GM20431 (cell line): Measurements from ENCODE around the gene PRKAB2.
"Not testable (repeated sequence)": the region's sequence is repeated elsewhere in the genome, so short reads cannot be mapped to it uniquely, and the experiment has no call there.

Experiments
- in situ Hi-C: fragments of 300-500 bp; cut with MseI, MboI; formaldehyde crosslinking; loops from one replicate; pipeline ENCODE4 v1.15.0; 2020; ENCODE audit warnings: low sequenced_read_pairs; ENCODE audit not compliant: unreplicated experiment

The PRKAB2 gene

GRCh38 chr1:147172168-147173016, at the start of gene PRKAB2:
TSS of gene PRKAB2 (minus strand) at chr1:147172470. CDS start at chr1:147172144, 326 bp downstream.
- in situ Hi-C loops, result no loop called here

GRCh38 chr1:147218606-147219005, 46.3 kb upstream of the PRKAB2 start:
- in situ Hi-C loops, result no loop called here

DNA sequence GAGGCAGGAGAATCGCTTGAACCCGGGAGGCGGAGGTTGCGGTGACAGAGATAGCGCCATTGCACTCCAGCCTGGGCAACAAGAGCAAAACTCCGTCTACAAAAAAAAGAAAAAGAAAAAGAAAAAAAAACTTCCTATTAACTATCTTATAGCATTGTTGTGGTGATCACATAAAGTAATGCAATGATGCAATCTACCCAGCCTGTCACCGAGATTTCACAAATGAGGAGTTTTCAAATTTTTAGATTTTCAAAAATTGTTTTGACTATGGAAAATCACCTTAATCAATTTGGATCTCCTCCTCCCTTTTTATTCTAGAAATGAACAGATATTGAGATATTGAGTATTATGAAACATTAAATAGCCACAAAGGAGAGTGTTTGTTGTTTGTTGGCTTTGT, 44.9 kb upstream of the PRKAB2 start:
- in situ Hi-C loops, result no loop called here

DNA sequence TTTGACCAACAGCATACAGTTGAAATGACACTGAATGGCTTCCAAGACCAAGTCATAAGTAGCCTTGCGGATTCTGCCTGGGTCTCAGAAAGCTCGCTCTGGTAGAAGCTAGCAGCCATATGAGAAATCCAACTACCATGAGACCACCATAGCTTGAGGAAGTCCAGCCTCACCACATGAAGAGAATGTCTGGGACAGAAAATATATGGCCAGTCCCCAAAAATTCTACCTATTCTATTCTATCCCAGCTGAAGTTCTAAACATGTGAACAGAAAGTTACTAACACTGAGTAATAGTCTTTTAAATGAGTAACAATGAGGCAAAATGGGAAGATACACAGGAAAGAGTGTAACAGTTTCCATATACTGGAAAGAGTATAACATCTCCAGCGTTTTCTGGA, 43.9 kb upstream of the PRKAB2 start:
- in situ Hi-C loops, result no loop called here

- in situ Hi-C loops, result no loop called here
Observed at GRCh38 chr1:147215540-147215916, 43.3 kb upstream of the PRKAB2 start.

- in situ Hi-C loops, result no loop called here
Observed at GRCh38 chr1:147214842-147215539, 42.7 kb upstream of the PRKAB2 start.

- in situ Hi-C loops, result no loop called here
Observed at GRCh38 chr1:147214325-147214724, 42.1 kb upstream of the PRKAB2 start.

DNA sequence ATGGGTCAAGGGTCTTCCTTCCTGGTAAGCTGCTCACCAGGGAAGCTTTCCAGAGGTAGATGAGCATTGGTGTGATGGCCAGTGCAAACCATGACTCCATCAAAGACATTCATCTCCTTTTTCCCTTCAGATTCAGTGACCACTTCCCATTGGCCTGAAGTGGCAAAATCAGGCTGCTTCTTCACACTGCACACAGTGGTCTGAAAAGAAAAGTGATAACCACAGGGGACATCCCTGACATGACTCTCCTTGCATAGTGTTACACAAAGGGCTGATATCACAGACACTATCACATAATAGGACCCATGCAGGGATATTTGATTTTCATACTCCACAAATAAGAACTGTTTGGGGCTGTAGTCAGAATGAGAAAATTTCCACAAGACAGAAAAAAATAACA, 41.0 kb upstream of the PRKAB2 start:
- in situ Hi-C loops, result no loop called here

- in situ Hi-C loops, result no loop called here
Observed at GRCh38 chr1:147211577-147211976, 39.3 kb upstream of the PRKAB2 start.

DNA sequence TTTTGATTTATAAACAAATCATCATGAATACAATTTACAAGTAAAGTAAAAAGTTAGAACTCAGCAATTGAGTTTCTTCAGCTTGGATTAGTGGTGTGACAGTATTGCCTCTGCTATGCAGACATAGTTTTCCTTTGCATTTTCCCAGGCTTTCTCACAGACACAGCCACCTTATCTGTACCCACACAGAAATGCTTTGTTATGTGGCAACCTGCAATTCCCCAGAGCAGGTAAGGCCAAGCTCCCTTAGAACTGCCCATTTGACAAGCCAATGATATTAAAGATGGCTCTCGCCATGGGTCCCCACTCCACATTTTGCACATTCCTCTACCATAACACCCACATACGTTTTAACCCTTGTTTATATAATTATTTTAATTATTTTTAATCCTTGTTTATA, 38.7 kb upstream of the PRKAB2 start:
- in situ Hi-C loops, result no loop called here

DNA sequence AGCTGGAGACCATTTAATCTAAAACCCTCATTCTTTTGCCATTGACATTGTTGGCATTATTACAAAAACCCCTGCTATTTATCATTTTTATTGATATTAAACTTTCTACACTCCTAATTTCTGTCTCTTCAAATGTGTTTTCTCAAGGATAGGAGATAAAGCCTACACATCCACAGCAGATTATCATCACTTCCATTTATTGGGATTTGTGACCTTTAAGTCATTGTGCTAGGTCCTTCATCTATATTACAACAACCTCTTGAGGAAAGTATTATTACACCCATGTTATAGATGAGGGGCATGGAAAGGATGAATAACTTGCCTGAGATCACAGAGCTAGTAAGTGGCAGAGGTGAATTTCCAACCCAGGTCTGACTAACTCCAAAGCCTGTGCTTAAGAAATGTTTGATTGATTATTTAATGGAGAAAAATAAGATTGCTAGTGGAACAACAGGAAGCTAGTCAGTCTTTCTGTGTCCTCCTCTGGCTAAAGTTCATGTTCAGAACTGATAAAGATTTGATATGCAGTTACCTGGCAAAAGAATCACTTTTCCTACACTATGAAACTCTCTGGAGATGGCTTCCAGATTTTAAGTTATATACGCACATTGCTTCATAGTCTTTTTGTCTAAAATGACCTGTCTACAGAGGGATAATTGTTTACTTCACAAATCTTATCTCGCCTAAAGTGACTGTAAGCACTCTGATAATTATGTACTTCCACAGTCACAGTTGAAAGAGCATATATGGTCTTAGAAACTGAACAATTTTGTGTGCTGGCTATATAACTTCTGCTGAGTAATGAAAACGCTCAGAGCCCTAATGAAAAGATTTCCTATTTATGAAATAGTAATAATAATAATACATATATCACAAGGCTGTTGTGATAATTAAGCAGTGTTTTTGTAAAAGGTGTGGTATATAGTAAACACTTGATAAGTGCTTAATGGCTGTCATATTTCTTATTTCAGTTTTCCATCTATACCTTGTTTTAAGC, 37.9 kb upstream of the PRKAB2 start:
- in situ Hi-C loops, result no loop called here

- in situ Hi-C loops, result no loop called here
Observed at GRCh38 chr1:147208619-147209018, 36.3 kb upstream of the PRKAB2 start.

- in situ Hi-C loops, result no loop called here
Observed at GRCh38 chr1:147207192-147207591, 34.9 kb upstream of the PRKAB2 start.

DNA sequence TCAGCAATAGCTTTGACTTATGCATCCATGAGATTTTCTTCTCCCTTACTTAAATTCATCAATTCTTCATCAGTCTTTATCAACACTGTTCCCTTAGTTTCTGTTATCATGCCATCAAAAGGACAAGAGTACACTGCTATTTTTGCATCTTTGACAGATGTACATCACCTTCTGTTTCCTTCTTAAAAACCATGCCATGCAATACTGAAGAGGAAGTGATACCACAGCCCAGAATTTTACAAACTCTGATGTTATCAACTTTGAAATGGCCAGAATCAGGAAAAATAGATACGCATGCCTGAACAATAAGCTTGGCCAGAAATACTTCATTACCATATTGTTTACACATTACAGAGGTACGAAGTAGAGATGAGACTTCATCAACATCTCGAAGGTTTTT, 31.8 kb upstream of the PRKAB2 start:
- in situ Hi-C loops, result no loop called here

- in situ Hi-C loops, result no loop called here
Observed at GRCh38 chr1:147202576-147202975, 30.3 kb upstream of the PRKAB2 start.

DNA sequence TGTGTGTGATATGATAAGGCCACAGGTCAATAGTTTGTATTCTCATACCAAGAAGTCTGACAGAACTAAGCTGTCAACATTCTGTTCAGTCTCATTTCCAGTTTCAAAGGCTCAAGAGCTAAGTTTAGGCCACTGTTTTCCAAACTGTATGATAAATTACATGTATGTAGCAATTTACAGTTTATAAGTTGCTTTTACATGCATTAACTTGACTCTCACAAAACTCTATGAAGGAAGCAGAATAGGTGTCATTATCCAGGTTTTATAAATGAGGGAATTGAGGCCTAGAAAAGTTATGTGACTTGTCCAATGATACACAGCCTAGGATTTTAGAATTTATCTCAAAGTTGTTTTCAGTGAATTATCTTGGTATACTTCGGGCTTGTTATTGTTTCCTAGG, 29.5 kb upstream of the PRKAB2 start:
- in situ Hi-C loops, result no loop called here

DNA sequence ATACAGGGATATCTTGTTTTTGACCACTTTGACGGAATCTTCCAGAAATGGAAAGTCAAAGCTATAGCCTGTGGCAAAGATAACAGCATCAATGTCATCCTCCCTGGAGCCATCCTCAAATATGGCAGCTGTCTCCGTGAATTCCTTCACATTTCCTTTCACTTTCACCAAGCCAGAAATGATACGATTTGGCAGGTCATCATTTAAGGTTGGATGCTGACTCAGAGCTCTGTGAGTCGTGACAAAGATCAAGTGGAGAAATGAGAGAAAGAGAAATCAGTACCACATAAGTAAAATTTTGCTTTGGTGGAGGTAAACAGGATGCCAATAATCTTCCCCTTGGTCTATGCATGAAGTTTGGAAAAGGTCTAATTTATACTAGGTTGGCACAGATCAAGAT, 29.0 kb upstream of the PRKAB2 start:
- in situ Hi-C loops, result no loop called here

GRCh38 chr1:147197324-147197723, 25.1 kb upstream of the PRKAB2 start:
- in situ Hi-C loops, result not testable (repeated sequence)

DNA sequence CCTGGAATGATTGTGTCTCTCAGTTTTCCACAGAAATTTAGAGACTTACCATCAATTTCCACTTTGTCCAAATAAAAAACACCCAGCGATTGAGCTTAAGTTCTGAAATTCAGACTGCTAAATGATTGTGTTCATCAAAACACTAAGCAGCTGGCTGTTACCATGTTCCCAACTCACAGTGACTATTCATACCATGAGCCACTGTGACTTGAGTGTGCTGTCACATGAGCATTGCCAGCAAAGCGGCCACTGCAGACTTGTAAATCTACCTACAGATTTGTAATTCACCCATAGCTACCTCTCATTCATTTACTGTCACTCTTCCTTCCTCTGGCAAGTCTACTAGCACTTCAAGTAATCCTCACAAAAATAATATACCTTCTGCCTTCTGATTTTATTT, 17.2 kb upstream of the PRKAB2 start:
- in situ Hi-C loops, result no loop called here

DNA sequence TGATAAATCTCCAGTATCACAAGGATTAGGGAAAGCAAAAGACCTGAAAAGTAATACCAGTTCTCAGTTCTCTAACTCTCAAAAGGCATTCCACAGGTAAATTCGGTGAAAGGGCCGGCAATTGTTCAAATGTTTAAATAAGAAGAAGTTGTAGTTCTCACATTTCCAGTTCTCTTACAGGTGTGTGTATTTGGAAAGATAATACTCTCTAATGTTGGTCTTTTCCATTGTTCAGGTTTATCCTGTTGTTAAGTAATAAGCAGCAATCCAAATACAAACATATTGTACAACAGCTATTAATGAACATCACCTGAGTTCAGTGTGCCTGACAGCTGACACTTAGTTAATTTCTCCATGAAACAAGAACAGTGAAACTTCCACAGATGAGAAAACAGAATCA, 13.2 kb upstream of the PRKAB2 start:
- in situ Hi-C loops, result no loop called here
